ENCODE measurements around the gene B3GALT5.

The B3GALT5 gene

GRCh38 chr21:39670701-39671100 is 58.0 kb downstream of the B3GALT5 start:
- TF ChIP-seq, protein P1, sequence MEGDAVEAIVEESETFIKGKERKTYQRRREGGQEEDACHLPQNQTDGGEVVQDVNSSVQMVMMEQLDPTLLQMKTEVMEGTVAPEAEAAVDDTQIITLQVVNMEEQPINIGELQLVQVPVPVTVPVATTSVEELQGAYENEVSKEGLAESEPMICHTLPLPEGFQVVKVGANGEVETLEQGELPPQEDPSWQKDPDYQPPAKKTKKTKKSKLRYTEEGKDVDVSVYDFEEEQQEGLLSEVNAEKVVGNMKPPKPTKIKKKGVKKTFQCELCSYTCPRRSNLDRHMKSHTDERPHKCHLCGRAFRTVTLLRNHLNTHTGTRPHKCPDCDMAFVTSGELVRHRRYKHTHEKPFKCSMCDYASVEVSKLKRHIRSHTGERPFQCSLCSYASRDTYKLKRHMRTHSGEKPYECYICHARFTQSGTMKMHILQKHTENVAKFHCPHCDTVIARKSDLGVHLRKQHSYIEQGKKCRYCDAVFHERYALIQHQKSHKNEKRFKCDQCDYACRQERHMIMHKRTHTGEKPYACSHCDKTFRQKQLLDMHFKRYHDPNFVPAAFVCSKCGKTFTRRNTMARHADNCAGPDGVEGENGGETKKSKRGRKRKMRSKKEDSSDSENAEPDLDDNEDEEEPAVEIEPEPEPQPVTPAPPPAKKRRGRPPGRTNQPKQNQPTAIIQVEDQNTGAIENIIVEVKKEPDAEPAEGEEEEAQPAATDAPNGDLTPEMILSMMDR (IDR thresholded peaks at IDR 0.05; ENCODE audit: borderline replicate concordance, insufficient read depth, low read depth, low read length) = no peak
- no peak overlapping the region for H3K4me3 ChIP-seq (ENCODE audit: low read depth, low read length)

DNA sequence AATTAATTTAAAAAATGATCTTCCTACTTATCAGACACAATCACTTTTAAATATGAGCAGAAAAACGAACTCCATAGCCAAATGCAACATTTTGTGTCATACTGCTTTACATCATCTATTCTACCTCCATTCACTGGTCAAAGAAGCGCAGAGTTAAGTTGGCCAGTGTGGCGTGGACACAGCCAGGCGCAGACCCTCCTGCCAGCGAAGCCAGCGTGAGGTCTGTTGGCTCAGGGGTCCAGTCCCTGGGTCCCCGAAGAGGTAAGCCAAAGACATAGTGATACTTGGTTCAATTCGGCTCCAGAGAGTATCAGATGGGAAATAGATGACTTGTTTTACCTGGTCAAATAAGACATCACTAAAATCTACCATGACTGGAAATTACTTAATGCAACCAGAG is 59.2 kb downstream of the B3GALT5 start:
- TF ChIP-seq, protein P1 (IDR thresholded peaks at IDR 0.05; ENCODE audit: borderline replicate concordance, insufficient read depth, low read depth, low read length) = no peak
- H3K4me3 ChIP-seq (ENCODE audit: low read depth, low read length) = no peak overlapping the region

DNA sequence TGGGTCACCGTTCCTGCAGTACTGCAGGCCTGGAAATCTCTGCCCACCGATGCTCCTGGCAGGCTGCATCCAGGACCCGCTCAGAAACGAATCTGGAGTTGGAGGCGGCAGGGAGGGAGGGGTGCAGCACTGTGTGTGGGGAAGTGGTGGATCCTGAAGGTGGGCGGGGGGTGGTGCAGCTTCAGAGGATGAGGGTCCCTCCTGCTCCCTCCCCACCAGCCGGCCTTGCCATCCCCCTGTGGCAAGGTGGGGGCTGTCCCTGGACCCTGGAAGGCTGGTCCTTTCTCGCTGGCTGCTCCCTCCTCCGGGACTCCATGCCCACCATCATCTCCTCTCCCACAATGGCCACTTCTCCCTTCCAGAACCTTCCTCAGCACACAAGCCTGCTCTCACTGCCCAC is 60.4 kb downstream of the B3GALT5 start:
- no peak overlapping the region for H3K4me3 ChIP-seq (ENCODE audit: low read depth, low read length)
- TF ChIP-seq, protein P1 (IDR thresholded peaks at IDR 0.05; ENCODE audit: borderline replicate concordance, insufficient read depth, low read depth, low read length) = no peak

DNA sequence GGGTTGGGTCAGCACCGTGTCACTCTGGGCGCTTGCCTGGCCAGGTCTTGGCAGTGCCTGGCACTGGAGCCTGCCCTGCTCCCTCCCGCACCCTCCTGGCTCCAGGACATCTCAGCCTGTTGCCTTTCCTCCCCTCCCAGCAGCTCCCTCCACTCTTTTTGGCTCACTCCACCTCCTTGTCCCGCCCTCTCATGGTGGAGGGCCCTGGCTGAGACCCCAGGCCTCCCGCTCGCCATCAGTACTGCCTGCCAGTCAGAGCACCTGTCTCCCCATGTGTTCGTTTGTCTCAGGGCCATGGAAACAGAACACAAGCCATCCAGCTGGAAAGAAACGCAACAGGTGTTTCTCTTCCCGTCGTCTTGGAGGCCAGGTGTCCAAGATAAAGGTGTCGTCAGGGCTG is 61.0 kb downstream of the B3GALT5 start:
- TF ChIP-seq, protein P1 (IDR thresholded peaks at IDR 0.05; ENCODE audit: borderline replicate concordance, insufficient read depth, low read depth, low read length) = no peak
- no peak overlapping the region for H3K4me3 ChIP-seq (ENCODE audit: low read depth, low read length)

GRCh38 chr21:39674801-39675200 is 62.1 kb downstream of the B3GALT5 start:
- TF ChIP-seq, protein P1 (IDR thresholded peaks at IDR 0.05; ENCODE audit: borderline replicate concordance, insufficient read depth, low read depth, low read length) = no peak
- H3K4me3 ChIP-seq (ENCODE audit: low read depth, low read length) = no peak overlapping the region

- no peak overlapping the region for H3K4me3 ChIP-seq (ENCODE audit: low read depth, low read length)
- TF ChIP-seq, protein P1 (IDR thresholded peaks at IDR 0.05; ENCODE audit: borderline replicate concordance, insufficient read depth, low read depth, low read length) = no peak
These were observed 62.9 kb downstream of the B3GALT5 start for GRCh38 chr21:39675590-39675989.

DNA sequence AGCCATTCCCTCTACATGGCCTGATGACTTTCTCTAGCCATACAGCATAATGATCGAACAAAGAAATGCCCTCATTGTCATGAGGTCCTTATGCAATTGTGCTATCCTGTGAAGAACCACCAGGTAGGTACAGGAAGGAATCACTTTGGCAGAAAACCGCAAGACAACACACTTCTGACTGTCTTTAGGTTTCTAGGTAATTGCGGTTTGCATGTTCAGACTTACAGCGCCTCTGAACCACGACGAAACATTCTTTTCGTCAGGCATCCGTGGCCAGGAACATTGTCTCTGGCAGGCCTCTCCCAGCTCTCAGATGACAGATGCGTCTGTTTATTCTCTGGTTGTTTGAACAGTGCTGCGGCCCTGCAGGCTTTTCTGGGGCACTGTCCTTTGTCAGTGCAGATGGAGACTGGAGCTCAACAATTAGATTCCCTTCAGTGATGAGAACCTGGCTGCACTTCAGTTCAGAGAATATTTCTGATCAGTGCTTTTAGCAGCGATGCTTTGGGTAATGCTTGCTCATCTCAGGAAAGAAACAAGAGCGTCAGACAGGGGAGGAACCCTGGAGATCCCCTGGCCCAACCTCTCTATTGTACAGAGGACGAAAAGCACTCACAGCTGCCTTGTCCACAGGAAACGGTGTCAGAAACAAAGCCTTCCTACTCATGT is 63.4 kb downstream of the B3GALT5 start:
- H3K4me3 ChIP-seq (ENCODE audit: low read depth, low read length) = no peak overlapping the region
- TF ChIP-seq, protein P1 (IDR thresholded peaks at IDR 0.05; ENCODE audit: borderline replicate concordance, insufficient read depth, low read depth, low read length) = no peak

Measured in GM12875 (cell line).